Measurements from ENCODE around the gene FOXP3.

Gene FOXP3

DNA sequence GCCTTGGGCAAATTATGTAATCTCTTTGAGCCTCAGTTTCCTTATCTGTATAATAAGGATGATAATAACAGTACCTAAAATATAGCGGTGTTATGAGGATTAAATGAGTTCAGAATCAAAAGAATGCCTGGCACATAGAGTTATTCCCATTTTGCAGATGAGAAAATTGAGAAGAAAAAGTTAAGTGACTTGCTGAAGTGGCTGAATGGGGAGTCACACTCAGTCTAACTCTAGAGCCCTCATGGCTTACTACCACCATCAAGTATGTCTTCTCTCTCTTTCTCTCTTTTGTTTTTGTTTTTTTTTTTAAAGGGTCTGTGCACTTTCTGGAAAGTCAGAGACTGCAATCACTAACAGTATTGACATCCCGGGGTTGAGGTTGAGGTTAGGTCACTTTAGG lies 32.0 kb downstream of the FOXP3 start:
- TF ChIP-seq GATA1 (IDR thresholded peaks at IDR 0.05; ENCODE audit: low read depth, low read length) (no peak), POLR2A (IDR thresholded peaks at IDR 0.05; ENCODE audit: low read length) (no peak)
- no peak for DNase-seq

DNA sequence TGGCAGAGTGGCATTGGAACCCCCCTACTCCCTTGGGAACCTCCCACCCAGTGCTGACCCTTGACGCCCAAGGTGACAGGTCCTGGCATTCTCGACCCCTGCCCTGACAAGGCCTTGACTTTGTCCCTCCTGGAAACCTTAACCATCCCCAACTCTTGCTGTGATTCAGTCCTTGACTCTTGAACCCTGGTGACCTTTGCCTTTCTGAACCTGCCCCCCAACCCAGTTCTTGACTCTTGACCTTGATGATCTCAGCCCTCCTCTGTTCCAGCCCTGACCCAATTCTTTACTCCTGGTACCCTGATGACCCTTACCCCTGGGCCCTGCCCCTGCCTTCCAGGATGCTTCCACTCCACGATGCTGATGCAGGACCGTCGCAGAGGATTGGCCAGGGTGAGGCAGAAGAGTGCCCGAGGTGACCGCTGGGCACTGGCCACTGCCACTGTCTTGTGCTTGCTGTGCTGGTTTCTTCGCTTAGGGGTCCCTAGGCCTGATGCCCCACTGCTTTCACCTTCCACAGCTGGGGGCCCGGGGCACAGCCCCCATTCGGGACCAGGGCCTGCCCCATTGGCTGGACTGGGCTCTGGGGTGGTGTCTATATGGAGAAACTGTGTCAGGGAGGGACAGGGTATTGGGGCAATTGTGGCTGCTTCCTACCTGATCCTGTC lies 33.0 kb downstream of the FOXP3 start:
- no peak for DNase-seq
- no peak for TF ChIP-seq GATA1 (IDR thresholded peaks at IDR 0.05; ENCODE audit: low read depth, low read length)
- TF ChIP-seq POLR2A (IDR thresholded peaks at IDR 0.05; ENCODE audit: low read length), result no peak

DNA sequence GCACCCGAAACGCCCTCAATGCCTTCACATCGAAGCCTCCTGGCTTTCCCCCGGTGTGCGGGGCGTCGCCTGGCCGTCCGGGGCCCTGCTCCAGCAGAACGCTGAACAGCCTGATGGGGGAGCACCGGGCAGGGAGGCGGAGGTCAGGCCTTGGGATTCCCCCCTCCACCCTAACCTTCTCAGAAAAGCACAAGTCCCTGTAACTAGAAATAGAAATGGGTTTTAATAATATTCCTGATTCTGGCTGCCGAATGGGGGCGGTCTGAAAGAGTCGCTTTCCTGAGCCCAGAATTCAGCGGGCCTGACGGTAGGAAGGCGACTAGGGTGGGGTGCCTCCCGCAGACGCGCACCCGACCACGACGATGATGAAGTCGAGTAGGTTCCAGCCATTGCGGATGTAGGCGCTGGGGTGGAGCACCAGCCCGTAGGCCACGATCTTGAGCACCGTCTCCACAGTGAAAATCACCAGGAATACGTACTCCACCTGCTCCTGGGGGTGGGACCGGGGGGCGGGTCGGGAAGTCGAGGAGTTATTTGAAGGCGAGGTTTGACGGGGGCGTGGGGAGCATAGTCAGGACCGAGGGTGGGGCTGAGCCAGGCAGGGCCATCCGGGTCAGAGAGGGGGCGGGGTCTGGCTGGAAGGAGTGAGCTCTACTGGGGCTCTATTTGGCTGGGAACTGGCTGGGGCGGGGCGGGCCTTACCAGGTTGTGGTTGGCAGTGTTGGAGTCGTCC lies 33.8 kb downstream of the FOXP3 start:
- peak; percentile 58 to 61 for DNase-seq

DNA sequence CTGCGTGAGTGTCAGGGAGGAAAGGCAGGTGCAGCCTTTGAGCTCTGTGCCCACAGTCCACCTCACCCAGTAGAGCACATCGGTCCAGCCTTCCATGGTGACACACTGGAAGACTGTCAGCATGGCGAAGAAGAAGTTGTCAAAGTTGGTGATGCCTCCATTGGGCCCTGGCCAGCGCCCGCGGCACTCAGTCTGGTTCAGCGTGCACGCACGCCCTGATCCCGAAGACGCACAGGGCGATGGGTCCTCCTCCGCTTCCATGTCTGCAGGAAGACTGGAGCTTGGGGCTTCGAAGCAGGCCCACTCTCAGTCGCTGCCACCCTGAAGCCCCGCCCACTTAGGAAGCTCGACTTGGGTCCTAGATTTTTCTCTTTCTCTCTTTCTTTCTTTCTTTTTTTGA lies 36.3 kb downstream of the FOXP3 start:
- TF ChIP-seq GATA1 (IDR thresholded peaks at IDR 0.05; ENCODE audit: low read depth, low read length), result no peak
- TF ChIP-seq POLR2A (IDR thresholded peaks at IDR 0.05; ENCODE audit: low read length), result no peak
- DNase-seq, result no peak

More for the DNA sequence above, 33.8 kb downstream of the FOXP3 start:
- TF ChIP-seq GATA1 (IDR thresholded peaks at IDR 0.05; ENCODE audit: low read depth, low read length) (no peak), POLR2A (IDR thresholded peaks at IDR 0.05; ENCODE audit: low read length) (no peak)

DNA sequence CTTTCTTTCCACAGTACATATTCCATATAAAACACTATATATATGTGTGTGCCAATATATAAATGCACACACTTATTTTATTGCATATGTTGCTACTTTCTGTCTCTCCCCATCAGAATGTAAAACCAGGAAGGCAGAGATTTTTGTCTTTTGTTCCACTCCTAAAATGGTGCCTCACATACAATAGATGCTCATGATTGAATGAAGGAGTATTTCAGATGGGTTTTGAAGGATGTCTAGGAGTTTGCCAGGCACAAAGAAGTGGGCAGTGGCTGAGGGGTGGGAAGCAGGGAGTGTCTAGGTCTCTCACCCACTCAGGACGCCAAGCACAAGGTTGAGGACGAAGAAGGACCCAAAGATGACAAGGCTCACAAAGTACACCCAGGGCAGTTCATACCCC lies 36.8 kb downstream of the FOXP3 start:
- no peak for TF ChIP-seq POLR2A (IDR thresholded peaks at IDR 0.05; ENCODE audit: low read length)
- no peak for TF ChIP-seq GATA1 (IDR thresholded peaks at IDR 0.05; ENCODE audit: low read depth, low read length)
- no peak for DNase-seq

DNA sequence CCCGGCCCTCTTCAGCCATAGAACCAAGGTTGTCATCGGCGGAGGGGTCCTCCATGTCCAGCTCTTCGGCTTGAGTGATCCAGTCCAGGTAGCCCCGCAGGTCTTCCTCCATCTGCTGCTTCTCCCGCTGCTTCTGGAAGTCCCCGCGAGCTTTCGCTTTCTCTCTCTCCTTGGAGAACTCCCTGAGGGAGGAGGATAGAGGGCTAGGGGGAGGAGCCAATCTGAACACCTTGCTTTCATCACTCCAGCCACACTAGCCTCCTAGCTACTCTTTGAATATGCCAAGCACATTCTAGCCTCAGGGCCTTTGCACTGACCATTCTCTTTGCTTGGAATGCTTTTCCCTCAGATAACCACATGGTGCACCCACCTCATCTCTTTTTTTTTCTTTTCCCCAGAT lies 37.6 kb downstream of the FOXP3 start:
- no peak for DNase-seq
- TF ChIP-seq GATA1 (IDR thresholded peaks at IDR 0.05; ENCODE audit: low read depth, low read length), result no peak
- TF ChIP-seq POLR2A (IDR thresholded peaks at IDR 0.05; ENCODE audit: low read length), result no peak

DNA sequence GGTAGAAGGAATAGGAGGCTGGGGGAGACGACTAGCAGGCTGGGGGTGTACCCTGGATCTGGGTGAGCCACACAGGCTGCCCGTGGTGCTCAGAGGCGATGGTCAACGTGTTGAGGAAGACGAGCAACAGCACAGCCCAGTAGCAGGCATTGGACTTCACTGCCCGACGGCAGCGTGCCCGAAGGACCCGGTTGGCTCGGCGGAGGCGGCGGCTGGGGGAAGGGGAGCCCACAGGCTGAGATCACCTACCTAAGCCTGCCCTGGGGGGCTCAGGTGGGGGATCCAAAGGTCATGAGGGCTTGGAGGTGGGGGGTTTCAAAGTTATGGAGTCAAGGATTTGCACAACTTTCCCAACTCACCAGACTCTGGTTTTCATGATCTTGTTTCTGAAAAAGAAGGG lies 38.7 kb downstream of the FOXP3 start:
- TF ChIP-seq GATA1 (IDR thresholded peaks at IDR 0.05; ENCODE audit: low read depth, low read length) (no peak), POLR2A (IDR thresholded peaks at IDR 0.05; ENCODE audit: low read length) (no peak)
- no peak for DNase-seq

DNA sequence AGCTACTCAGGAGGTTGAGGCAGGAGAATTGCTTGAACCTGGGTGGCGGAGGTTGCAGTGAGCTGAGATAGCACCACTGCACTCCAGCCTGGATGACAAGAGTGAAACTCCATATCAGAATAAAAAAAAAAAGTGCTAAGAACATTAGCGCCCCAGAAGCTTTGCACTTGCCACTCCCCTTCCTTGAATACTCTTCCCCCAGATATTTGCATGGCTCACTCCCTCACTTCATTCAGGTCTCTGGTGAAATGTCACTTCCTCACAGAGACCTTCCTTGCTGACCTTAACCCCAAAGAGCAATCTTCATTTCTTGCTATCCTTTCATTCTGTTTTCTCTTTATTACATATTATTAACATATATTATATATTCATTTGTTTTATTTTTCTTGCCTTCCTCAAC lies 42.6 kb downstream of the FOXP3 start:
- no peak for DNase-seq
- TF ChIP-seq GATA1 (IDR thresholded peaks at IDR 0.05; ENCODE audit: low read depth, low read length) (no peak), POLR2A (IDR thresholded peaks at IDR 0.05; ENCODE audit: low read length) (no peak)

DNA sequence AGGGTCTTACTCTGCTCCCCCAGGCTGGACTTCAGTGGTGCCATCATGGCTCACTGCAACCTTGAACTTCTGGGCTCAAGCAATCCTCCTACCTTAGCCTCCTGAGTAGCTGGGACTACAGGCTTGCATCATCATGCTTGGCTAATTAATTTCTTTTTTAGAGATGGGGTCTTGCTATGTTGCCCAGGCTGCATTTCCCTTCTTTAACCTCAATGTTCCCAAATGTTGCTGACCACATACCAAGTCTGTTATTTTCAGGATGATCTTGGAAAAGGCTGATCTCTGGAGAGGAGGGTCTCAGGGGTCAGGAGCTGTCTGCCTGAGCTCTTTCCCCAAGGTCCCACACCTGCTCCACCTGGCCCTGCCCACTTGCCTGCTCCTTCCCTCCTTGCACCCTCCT lies 44.4 kb downstream of the FOXP3 start:
- TF ChIP-seq GATA1 (IDR thresholded peaks at IDR 0.05; ENCODE audit: low read depth, low read length), result no peak
- TF ChIP-seq POLR2A (IDR thresholded peaks at IDR 0.05; ENCODE audit: low read length), result no peak
- no peak for DNase-seq

DNA sequence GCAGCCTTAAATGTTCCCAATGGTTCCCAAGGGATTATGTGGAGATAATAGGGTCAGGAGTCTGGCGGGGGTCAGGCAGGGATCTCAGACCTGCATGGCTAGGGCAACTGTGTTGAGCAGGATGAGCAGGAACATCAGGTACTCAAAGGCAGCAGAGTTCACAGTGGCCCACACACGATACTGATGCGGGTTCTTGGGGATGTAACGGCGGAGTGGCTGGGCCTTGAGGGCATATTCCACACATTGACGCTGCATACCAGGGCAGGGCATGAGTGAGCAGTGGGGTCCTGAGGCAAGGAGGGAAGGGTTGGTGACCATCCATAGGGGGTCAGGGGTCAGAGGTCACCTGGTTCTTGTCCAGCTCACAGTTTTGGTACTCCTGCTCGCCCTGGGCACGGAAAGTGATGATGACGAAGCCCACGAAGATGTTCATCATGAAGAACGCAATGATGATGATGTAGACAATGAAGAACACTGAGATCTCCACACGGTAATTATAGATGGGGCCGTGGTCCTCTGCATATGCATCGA lies 49.4 kb downstream of the FOXP3 start:
- no peak for TF ChIP-seq POLR2A (IDR thresholded peaks at IDR 0.05; ENCODE audit: low read length)
- TF ChIP-seq GATA1 (IDR thresholded peaks at IDR 0.05; ENCODE audit: low read depth, low read length), result no peak
- DNase-seq, result no peak

DNA sequence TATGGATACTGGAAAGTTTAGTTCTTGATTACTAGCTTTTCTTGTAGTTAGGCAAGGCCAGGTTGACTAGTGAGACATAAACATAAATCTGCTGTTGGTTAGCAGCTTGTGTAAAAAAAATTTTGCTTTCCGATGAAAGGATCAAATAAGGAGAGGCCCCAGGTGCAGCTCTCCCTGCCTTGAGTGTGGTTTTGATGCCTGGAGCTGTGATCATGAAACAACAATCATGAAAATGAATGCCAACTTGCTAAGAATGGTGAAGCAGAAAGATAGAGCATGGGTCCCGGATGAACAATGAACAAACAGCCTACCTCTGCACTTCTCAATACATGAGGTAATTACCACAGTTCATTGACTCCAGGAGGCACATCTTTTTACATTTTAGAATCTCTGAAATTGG lies 50.1 kb downstream of the FOXP3 start:
- TF ChIP-seq GATA1 (IDR thresholded peaks at IDR 0.05; ENCODE audit: low read depth, low read length), result no peak
- TF ChIP-seq POLR2A (IDR thresholded peaks at IDR 0.05; ENCODE audit: low read length), result no peak
- DNase-seq, result no peak

DNA sequence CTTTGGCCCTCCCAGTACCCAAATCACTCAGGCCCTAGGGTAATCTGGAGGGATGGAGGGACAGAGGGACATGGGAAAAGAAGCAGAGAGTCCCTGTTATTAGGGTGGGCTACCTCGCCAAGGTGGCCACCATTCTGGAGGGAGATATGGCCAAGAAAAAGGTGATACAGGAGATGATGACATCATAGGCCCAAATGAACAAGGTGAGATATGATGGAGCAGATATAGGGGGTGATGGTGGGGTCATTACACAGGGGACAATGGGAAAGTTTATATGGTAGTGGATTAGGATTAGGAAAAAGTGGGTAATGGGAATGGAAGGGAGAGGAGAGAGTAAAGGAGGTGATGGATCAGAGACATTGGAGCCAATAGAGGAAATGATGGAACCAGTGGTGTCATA lies 51.6 kb downstream of the FOXP3 start:
- TF ChIP-seq POLR2A (IDR thresholded peaks at IDR 0.05; ENCODE audit: low read length), result no peak
- TF ChIP-seq GATA1 (IDR thresholded peaks at IDR 0.05; ENCODE audit: low read depth, low read length), result no peak
- DNase-seq, result no peak

DNA sequence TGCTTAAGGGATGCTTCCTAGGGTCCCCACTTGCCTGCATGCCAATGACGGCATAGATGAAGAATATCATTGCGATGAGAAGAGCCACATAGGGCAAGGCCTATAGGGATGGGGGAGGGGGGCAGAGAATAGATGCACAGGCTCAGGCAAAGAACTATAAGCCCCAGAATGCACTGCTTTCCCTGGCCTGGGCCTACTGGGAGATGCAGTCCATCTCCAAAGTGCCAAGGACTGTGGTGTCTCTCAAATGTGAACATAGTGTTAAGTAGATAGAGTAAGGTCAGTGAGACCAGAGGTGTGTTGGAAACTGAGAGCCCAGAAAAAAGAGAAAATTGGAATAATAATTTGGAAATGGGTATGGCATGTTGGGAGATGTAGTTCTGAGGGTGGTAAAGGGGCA lies 52.3 kb downstream of the FOXP3 start:
- TF ChIP-seq POLR2A (IDR thresholded peaks at IDR 0.05; ENCODE audit: low read length) (no peak), GATA1 (IDR thresholded peaks at IDR 0.05; ENCODE audit: low read depth, low read length) (no peak)

DNA sequence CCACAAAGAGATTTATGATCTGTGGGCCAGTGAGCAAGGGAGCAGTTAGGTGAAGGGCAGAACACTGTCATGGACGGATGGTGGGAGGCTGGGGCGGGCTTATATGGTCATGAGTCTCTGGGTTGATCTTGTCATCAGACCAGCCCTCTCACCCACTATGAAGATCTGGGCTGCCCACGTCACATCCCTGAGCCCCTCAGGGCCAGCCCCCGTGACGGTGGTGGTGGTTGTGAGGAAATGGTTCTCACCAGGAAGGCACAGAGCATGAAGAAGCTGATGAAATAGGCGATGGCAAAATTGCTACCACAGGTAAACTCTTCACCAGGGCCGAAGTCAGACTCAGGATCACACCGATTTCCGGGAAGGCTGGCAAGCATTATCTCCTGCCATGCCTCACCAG lies 53.4 kb downstream of the FOXP3 start:
- TF ChIP-seq GATA1 (IDR thresholded peaks at IDR 0.05; ENCODE audit: low read depth, low read length) (no peak), POLR2A (IDR thresholded peaks at IDR 0.05; ENCODE audit: low read length) (no peak)
- no peak for DNase-seq

More for the DNA sequence above, 52.3 kb downstream of the FOXP3 start:
- DNase-seq, result no peak

DNA sequence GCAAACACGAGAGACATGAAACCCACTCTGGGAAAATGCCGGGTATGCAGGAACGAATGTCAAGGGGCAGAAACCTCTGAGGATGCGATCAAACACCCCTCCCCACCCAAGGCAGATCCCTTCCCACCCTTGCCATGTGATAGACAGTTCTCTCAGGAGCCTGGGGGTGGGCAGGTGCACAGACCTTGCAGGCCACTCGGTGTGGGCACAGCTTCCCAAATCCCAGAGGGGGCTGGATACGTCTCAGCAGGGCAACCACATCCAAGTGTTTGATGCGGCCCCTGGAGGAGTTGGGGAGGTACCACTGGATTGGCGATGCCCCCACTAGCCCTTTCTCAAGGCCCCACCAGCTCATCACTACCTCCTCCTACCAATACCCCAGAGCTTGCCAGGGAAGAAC lies 54.1 kb downstream of the FOXP3 start:
- DNase-seq, result no peak

More for the DNA sequence above, 54.1 kb downstream of the FOXP3 start:
- TF ChIP-seq POLR2A (IDR thresholded peaks at IDR 0.05; ENCODE audit: low read length) (no peak), GATA1 (IDR thresholded peaks at IDR 0.05; ENCODE audit: low read depth, low read length) (no peak)
